SK-N-SH (cell line): ENCODE measurements around the gene SCYL1. TPM values are rescaled to one million over a fixed set of nuclear protein-coding genes. Genes with fewer than 3 reads are reported as not detected.

ENCODE experiments used
- CTCF ChIA-PET: fragments of 300-600, 350-600 bp; formaldehyde crosslinking; extraction: SDS; loops from one replicate; lab custom pipeline; 2021; lab: Yijun Ruan, JAX
- POLR2A ChIA-PET: fragments of 350-600 bp; sonication (Branson Sonifier 250); formaldehyde crosslinking; extraction: SDS; loops from one replicate; lab custom pipeline; 2020; ENCODE audit warnings: antibody characterized with exemption, inconsistent platforms; lab: Yijun Ruan, JAX
- DNase-seq: peaks from one replicate; pipeline ENCODE4 v3.0.0; 2012
- H2AFZ ChIP-seq: fragments of 200-600 bp; sonication (generic); 2 replicates; pipeline ENCODE4 v1.8.1; 2016; ENCODE audit warnings: antibody characterized with exemption, mild to moderate bottlenecking, low read depth
- H3F3A ChIP-seq: fragments of 200-600 bp; sonication (generic); replicated peaks from 2 replicates; pipeline ENCODE3; 2016; ENCODE audit warnings: antibody characterized with exemption, mild to moderate bottlenecking; ENCODE audit not compliant: insufficient read depth
- H3K27ac ChIP-seq, 2 experiments: fragments of 200-500 bp in 1 of 2; fragments of 200-600 bp in 1 of 2; sonication (Bioruptor generic) in 1 of 2; sonication (generic), shearing (Covaris generic) in 1 of 2; 2 replicates each; pipeline versions ENCODE4 v1.5.1 to v1.6.1; 2014 to 2016; ENCODE audit warnings: low read depth in 2 of 2, inconsistent platforms in 1 of 2, low read length in 1 of 2, mild to moderate bottlenecking in 1 of 2, mixed read lengths in 1 of 2
- H3K27me3 ChIP-seq: fragments of 200-600 bp; sonication (generic), shearing (Covaris generic); 2 replicates; pipeline ENCODE4 v1.6.1; 2016; ENCODE audit warnings: mixed run types; ENCODE audit not compliant: insufficient read depth
- H3K36me3 ChIP-seq, 2 experiments: fragments of 200-500 bp in 1 of 2; fragments of 200-600 bp in 1 of 2; sonication (Bioruptor generic) in 1 of 2; sonication (generic) in 1 of 2; replicated peaks in 1 of 2; 2 replicates each; pipeline versions ENCODE3 to v1.5.1; 2014 to 2016; ENCODE audit warnings: low read length in 1 of 2, mild to moderate bottlenecking in 1 of 2; ENCODE audit not compliant: insufficient read depth in 2 of 2, control insufficient read depth in 1 of 2
- H3K4me1 ChIP-seq, 2 experiments: fragments of 200-500 bp in 1 of 2; fragments of 200-600 bp in 1 of 2; sonication (Bioruptor generic) in 1 of 2; sonication (generic), shearing (Covaris generic) in 1 of 2; 2 replicates each; pipeline versions ENCODE4 v1.5.1 to v1.6.1; 2014 to 2016; ENCODE audit warnings: low read depth in 1 of 2, low read length in 1 of 2, mixed run types in 1 of 2; ENCODE audit not compliant: insufficient read depth in 2 of 2, control insufficient read depth in 1 of 2
- H3K4me2 ChIP-seq: fragments of 200-600 bp; sonication (generic), shearing (Covaris generic); 2 replicates; pipeline ENCODE4 v1.6.1; 2017; ENCODE audit warnings: mixed run types
- H3K4me3 ChIP-seq, 2 experiments: fragments of 200-500 bp in 1 of 2; fragments of 200-600 bp in 1 of 2; sonication (Bioruptor generic) in 1 of 2; sonication (generic), shearing (Covaris generic) in 1 of 2; 2 replicates each; pipeline versions ENCODE4 v1.5.1 to v1.8.1; 2014 to 2016; ENCODE audit warnings: low read depth in 2 of 2, inconsistent platforms in 1 of 2, low read length in 1 of 2, mild to moderate bottlenecking in 1 of 2, mixed read lengths in 1 of 2, moderate library complexity in 1 of 2
- H3K79me2 ChIP-seq: fragments of 200-600 bp; sonication (generic); 2 replicates; pipeline ENCODE4 v1.8.1; 2017; ENCODE audit warnings: mild to moderate bottlenecking; ENCODE audit not compliant: insufficient read depth
- H3K9ac ChIP-seq: fragments of 200-600 bp; sonication (generic); 2 replicates; pipeline ENCODE4 v1.6.1; 2017; ENCODE audit warnings: mixed run types
- H3K9me2 ChIP-seq: fragments of 200-600 bp; sonication (generic); 2 replicates; pipeline ENCODE4 v1.6.1; 2017; ENCODE audit warnings: mixed run types
- H3K9me3 ChIP-seq: fragments of 200-600 bp; sonication (generic); 2 replicates; pipeline ENCODE4 v1.6.1; 2017; ENCODE audit warnings: mixed run types, mild to moderate bottlenecking, moderate library complexity
- H4K20me1 ChIP-seq: fragments of 200-600 bp; sonication (generic); 2 replicates; pipeline ENCODE4 v1.6.1; 2017; ENCODE audit warnings: mild to moderate bottlenecking, mixed run types; ENCODE audit not compliant: insufficient read depth
- ELF1 ChIP-seq: IDR thresholded peaks from 2 replicates; pipeline ENCODE4 v1.4.0; 2012
- EP300 ChIP-seq, 2 experiments: IDR thresholded peaks; 2 replicates each; pipeline versions ENCODE4 v1.4.0 to v1.6.1; 2012; ENCODE audit warnings: borderline replicate concordance in 1 of 2, low read depth in 1 of 2, low read length in 1 of 2
- FOSL2 ChIP-seq: IDR thresholded peaks from 2 replicates; pipeline ENCODE4 v1.4.0; 2012; ENCODE audit warnings: low read depth, mild to moderate bottlenecking, moderate library complexity, borderline replicate concordance
- FOXJ3 ChIP-seq: sonication (generic); formaldehyde crosslinking; IDR thresholded peaks from 2 replicates; pipeline ENCODE4 v1.5.1; 2020; ENCODE audit warnings: mild to moderate bottlenecking, missing genetic modification reagents
- FOXM1 ChIP-seq: IDR thresholded peaks from 2 replicates; pipeline ENCODE4 v1.4.0; 2012; ENCODE audit warnings: low read depth, mild to moderate bottlenecking
- GATA2 ChIP-seq: sonication (generic); formaldehyde crosslinking; IDR thresholded peaks from 2 replicates; pipeline ENCODE4 v1.5.0; 2020; ENCODE audit warnings: mild to moderate bottlenecking, missing genetic modification reagents
- MXI1 ChIP-seq: IDR thresholded peaks from 2 replicates; pipeline ENCODE4 v1.6.1; 2012; ENCODE audit warnings: mild to moderate bottlenecking, low read depth, low read length, improper control_type of control experiment
- NFIC ChIP-seq: IDR thresholded peaks from 2 replicates; pipeline ENCODE4 v1.4.0; 2012; ENCODE audit warnings: borderline replicate concordance
- POLR2AphosphoS5 ChIP-seq: IDR thresholded peaks from 2 replicates; pipeline ENCODE4 v1.6.1; 2012; ENCODE audit warnings: low read depth, low read length
- RAD21 ChIP-seq: IDR thresholded peaks from 2 replicates; pipeline ENCODE4 v1.6.1; 2012; ENCODE audit warnings: mild to moderate bottlenecking, low read length
- RFX5 ChIP-seq: IDR thresholded peaks from 2 replicates; pipeline ENCODE4 v1.6.1; 2012; ENCODE audit warnings: mild to moderate bottlenecking, improper control_type of control experiment, low read length
- SMC3 ChIP-seq: IDR thresholded peaks from 2 replicates; pipeline ENCODE4 v1.6.1; 2012; ENCODE audit warnings: low read depth, low read length, improper control_type of control experiment
- TEAD4 ChIP-seq: IDR thresholded peaks from 2 replicates; pipeline ENCODE4 v1.4.0; 2012; ENCODE audit warnings: mild to moderate bottlenecking, borderline replicate concordance; ENCODE audit not compliant: insufficient read depth
- USF1 ChIP-seq: IDR thresholded peaks from 2 replicates; pipeline ENCODE4 v1.4.0; 2012; ENCODE audit warnings: low read depth, borderline replicate concordance
- WGBS: methylation state at CpG from one replicate; pipeline ENCODE4 v1.1.6; 2017; ENCODE audit warnings: low lambda C conversion rate; 5-methylcytosine and 5-hydroxymethylcytosine counted together
- polyA plus RNA-seq, 3 experiments: library from polyadenylated mRNA; depleted of rRNA; stranded (reverse); fragments of >200 nt; gene quantifications; 2 replicates each; pipeline ENCODE4 v1.2.3, GENCODE V29; 2012
- TF ChIP-seq, protein P1 (sequence below): IDR thresholded peaks from 2 replicates; pipeline ENCODE4; 2012
- TF ChIP-seq, protein P2 (sequence below): IDR thresholded peaks from 2 replicates; pipeline ENCODE4 v1.4.0; 2012; ENCODE audit warnings: low read depth

The SCYL1 gene
- polyA plus RNA-seq, 1 of the 3 experiments (the other 2 are of a cell fraction): 79.9 TPM

DNA sequence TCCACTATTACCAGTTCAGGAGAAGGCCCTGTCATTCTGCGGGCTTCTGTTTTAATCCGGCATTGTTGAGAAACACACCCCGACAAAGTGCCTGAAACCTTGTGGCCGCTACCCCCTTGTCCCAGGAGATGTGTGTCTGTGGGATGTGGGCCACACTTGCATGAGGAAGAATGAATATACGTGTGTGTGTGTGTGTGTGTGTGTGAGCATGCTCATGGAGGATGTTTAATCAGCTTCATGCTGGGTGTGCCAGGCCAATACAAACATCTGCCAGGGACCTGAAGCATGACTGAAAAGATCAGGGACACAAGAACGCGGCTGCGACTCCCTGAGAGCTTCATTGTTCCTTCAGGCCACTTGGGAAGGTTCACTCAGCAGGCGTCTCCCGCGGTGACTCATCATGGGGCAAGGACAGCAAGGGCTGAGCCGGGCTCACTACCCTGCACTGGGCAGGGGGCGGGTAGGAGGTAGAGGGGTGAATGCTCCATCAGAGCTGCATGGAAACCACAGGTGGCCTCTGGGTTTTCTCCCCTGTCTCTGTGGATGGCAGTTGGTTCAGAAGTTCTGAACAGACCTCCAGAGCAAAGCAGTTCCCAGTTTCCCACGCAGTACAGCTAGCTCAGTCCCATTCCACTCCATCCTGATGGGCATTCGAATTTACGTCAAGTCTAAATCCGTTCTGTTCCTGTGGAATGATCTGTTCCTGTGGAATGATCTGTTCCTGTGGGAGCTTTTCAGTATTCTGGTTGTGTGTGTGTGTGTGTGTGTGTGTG is 33.1 kb upstream of the SCYL1 start (continued):
- peak; percentile 84 for TF ChIP-seq FOSL2
- no peak for TF ChIP-seq FOXM1
- TF ChIP-seq, protein P1, sequence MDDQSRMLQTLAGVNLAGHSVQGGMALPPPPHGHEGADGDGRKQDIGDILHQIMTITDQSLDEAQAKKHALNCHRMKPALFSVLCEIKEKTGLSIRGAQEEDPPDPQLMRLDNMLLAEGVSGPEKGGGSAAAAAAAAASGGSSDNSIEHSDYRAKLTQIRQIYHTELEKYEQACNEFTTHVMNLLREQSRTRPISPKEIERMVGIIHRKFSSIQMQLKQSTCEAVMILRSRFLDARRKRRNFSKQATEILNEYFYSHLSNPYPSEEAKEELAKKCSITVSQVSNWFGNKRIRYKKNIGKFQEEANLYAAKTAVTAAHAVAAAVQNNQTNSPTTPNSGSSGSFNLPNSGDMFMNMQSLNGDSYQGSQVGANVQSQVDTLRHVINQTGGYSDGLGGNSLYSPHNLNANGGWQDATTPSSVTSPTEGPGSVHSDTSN: peak; percentile 25
- no peak for TF ChIP-seq GATA2 (CRISPR knock-in tag)
- TF ChIP-seq POLR2AphosphoS5: peak; percentile 63; the same call in 1 of the 2 replicates
- TF ChIP-seq SMC3: no peak
- no peak for TF ChIP-seq MXI1
- TF ChIP-seq RFX5: no peak
- TF ChIP-seq, protein P2, sequence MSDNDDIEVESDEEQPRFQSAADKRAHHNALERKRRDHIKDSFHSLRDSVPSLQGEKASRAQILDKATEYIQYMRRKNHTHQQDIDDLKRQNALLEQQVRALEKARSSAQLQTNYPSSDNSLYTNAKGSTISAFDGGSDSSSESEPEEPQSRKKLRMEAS: no peak
- no peak for TF ChIP-seq ELF1
- no peak; a peak in 1 of 4 replicates for TF ChIP-seq EP300 (IDR thresholded peaks at IDR 0.05; ENCODE audit: borderline replicate concordance in 1 of 2, low read depth in 1 of 2, low read length in 1 of 2)
- TF ChIP-seq FOXJ3: no peak

DNA sequence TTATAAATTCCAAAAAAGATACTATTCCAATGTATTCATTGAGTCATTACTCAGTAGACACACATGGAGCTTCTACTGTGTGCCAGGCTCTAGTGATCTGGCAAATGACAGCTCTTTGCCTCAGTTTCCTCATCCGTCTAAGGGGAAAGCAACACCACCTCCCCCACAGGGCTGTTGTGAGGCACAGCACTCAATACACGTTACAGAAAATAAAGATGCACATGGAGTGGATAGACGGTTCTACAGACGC is 32.6 kb upstream of the SCYL1 start:
- no peaks in the 10 kb centered on the region for H3K9me3 ChIP-seq
- TF ChIP-seq, protein P2: no peak
- TF ChIP-seq USF1 (no peak), NFIC (no peak), SMC3 (no peak), TEAD4 (no peak), RAD21 (no peak)
- H3K27me3 ChIP-seq: no peaks in the 10 kb centered on the region
- 48% methylated on average over 4 of the region's 4 CpGs for WGBS
- H3K4me1 ChIP-seq: peaks cover 75 to 81% of the 10 kb centered on the region in 2 experiments
- H3K27ac ChIP-seq: peak overlapping the region; percentile 88 to 100
- no peaks in the 10 kb centered on the region for H3K9me2 ChIP-seq
- H2AFZ ChIP-seq: no peak overlapping the region
- ChIA-PET POLR2A (interaction anchor here (10.5 to 26.8 kb wide), 3 partner anchors 10 to 70 kb away, joined by 283 to 1027 read pairs (median 591); partner anchors contain the start of genes MALAT1 and NEAT1), CTCF (interaction anchor here (0.7 to 8.3 kb wide), 7 partner anchors 13 to 76 kb away, joined by 3 to 58 read pairs (median 4); partner anchors contain the start of gene NEAT1)
- H3K79me2 ChIP-seq: peaks cover 78% of the 10 kb centered on the region
- peak overlapping the region; percentile 95 for H3K9ac ChIP-seq
- H4K20me1 ChIP-seq: no peaks in the 10 kb centered on the region
- no peaks in the 10 kb centered on the region for H3K36me3 ChIP-seq
- peaks cover 84% of the 10 kb centered on the region for H3F3A ChIP-seq
- DNase-seq: no peak
- H3K4me3 ChIP-seq: peak overlapping the region in 1 of 2 experiments; percentile 18; a peak in 1 of 4 replicates
- H3K4me2 ChIP-seq: peak overlapping the region; percentile 83
